HG03060 (cell line): ENCODE data around the gene KCNQ1OT1.
"Not testable (repeated sequence)": the region's sequence is repeated elsewhere in the genome, so short reads cannot be mapped to it uniquely, and the experiment has no call there.

Experiments
- ATAC-seq: cut with Tn5 transposase; IDR thresholded peaks from one replicate; pipeline ENCODE4 v1.9.1; 2021; ENCODE audit warnings: low read depth, moderate number of reproducible peaks; ENCODE audit not compliant: unreplicated experiment

Gene KCNQ1OT1

DNA sequence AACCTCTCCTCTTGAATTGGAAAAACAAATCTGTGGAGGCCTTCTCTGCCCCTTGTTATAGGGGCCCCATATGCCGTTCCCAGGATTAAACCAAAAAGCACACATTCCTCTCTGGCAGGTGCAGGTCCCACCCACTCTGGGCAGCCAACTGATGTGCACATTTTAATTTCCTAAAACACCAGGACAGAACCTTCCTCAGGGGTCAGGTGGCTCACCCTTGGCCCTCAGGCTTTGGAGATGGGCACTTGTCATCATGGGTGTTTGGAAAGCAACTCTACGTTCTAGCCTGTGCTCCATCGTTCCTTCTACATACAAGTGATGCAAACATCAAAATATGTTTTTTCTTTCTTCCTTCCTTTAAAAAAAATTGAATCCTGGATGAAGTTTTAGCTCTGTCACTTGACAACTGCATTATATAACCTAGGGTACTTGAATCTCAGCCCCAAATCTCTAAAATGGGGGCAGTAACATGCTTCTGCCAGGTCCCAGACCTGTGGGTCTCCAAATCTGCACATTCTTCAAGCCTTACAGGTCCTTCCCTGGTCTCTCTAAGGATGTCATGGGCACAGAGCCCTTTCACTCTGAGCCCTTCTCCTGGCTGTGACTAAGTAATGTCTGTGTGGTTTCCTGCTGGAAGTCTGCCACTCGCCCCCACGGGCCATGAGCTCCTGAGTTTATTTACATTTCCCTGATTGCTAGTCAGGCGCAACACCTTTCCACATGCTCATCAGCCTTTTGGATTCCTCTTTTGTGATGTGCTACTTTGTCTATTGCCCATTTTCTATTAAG, 43.8 kb downstream of the KCNQ1OT1 start:
- ATAC-seq: no peak

DNA sequence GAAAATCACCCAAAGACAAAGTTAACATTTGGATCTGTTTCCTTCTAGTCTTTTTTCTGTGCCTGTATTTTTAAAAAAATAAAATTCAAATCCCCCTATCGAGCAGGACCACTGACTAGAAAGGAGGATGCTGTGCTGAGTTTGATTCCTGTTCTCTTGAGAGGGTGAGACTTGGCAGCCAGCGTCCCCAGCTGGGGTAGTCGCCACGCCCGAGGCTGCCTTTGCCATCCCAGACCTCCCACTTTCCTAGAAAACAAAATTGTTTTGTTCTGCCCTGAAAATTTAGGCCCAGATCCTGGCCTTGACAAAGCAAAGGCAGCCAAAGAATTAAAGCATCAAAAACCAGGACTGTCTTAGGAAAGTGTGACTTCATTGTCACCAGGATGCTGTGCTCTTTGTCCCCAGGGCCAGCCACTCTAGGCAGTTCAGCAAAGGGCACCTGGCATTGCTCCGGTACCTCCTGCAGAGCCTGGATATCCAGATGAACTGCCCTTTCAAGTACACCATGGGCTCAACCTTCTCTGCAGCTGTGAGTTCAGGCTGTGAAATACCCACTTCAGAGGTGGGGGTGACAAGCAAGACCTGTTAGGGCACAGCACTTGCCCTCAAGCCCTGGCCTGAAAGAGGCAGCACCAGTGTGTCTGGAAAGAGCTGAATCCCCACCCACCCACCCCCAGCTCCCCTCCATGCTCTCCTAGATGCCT, 44.6 kb downstream of the KCNQ1OT1 start:
- ATAC-seq: no peak

- ATAC-seq: no peak
Observed at GRCh38 chr11:2653930-2654739, 45.7 kb downstream of the KCNQ1OT1 start.

DNA sequence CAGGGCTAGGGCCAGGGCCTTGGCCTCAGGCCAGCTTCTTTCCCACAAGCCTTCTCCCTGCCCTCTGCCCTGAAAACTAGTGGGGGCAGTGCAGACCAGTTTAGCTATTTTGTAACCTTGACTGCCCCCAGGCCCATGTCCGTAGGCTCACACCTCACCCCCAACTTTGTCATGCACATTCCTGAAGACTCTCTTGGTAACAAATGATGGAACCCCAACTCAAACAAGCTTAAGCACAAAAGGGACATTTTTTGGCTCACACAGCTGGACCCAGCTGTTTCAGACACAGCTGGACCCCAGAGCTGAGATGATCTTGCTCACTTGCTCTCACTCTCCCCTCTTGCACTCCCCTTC, 46.6 kb downstream of the KCNQ1OT1 start:
- ATAC-seq: no peak

DNA sequence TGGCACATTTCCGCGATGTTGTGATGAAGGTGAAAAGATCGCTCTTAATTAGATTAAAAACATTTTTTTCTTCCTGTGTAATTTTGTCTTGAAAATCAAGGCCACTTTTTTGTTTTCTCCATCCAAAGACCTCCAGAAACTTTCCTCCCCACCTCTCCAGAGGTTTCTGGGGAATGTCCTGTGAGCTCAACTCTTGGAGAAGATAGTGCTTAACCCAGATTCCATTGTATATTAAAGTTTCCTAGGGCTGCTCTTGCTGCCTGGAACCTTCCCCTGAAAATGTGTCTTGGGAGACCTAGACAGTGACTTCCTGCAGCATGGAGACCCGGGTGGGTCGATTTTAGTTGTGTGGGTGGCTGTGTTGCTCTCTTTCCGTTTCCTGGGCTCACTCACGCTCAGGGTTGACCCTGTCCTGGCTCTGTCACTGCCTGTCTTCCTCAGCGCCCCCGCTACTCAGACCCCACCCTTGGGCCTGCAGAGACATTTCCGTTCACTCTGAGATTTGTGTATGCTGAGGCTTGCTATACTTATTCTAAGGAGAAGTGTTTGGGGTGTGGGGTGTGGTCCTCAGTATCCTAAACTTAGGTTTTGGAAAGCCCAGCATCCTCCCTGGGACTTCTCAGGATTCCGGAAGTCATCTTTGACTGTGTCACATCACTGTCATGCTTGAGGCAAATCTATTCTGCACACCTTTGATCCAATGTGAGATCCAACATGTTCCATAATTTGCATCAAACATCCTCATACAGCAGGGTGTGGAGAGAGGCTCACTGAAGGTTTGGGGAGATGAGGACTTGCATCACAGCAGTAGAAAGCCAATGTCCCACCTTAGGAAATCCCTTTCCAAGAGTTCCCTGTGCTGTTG, 47.2 kb downstream of the KCNQ1OT1 start:
- ATAC-seq: no peak

DNA sequence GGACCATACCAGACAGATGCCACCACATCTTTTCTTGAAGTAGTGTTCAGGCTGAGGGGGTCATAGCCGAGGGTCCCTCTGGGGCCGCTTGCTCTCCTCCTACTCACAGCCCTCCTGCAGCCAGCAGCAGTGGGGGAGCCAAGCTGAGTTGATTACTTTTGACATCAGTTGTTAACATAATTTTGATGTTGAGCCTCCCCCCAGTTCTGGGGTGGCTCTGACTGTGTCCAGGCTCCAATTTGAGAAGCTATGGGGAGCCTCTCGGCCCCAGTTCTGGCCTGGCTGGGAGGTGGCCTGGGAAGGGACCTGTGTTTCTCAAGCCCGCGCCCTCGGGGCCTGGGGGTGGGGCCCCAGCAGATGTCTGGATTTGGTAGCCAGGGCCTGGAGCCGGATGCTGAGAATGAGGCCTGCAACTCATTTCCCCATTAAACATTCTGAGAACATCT, 47.9 kb downstream of the KCNQ1OT1 start:
- no peak for ATAC-seq

DNA sequence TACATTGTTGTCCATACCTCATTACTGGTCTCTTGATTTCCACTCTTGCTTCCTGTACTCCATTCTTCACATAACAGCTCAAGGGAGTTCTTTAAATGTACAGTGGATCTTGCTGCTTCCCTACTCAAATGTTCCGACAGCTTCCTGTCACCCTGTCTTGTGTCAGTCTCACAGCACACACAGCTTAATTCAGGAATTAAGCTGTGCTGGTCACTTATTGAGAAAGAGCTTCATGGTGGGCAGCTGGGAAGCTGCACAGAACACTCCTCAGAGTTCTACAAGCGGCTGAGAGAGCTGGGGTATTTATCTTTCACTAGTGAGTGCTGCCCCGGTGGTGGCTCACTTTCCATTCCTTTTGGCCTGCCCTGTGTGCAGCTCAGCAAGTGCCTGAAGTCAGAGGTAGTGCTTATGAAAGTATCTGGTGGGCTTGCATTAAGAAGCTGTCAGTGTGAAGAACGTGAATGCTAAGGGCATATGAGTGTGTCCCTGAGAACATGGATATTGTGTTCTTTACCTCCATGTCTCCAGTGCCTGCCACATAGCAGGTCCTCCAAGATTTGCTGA, 48.7 kb downstream of the KCNQ1OT1 start:
- no peak for ATAC-seq

GRCh38 chr11:2650343-2650867, 49.4 kb downstream of the KCNQ1OT1 start:
- no peak for ATAC-seq

- ATAC-seq: no peak
Observed at GRCh38 chr11:2649848-2650247, 49.9 kb downstream of the KCNQ1OT1 start.

- ATAC-seq: no peak
Observed at GRCh38 chr11:2649400-2649799, 50.4 kb downstream of the KCNQ1OT1 start.

DNA sequence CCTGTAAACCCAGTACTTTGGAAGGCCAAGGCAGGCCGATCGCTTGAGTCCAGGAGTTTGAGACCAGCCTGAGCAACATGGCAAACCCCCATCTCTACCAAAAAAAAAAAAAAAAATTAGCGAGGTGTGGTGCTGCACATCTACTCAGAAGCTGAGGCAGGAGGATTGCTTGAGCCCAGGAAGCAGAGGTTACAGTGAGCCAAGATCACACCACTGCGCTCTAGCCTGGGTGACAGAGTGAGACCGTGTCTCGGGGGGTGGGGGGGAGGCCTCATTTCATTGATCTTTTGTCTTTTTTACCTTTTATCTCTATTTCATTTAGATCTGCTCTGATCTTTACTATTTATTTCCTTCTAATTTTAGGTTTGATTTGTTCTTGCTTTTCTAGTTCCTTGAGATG, 51.8 kb downstream of the KCNQ1OT1 start:
- ATAC-seq: no peak

GRCh38 chr11:2647167-2647566, 52.6 kb downstream of the KCNQ1OT1 start:
- no peak for ATAC-seq

DNA sequence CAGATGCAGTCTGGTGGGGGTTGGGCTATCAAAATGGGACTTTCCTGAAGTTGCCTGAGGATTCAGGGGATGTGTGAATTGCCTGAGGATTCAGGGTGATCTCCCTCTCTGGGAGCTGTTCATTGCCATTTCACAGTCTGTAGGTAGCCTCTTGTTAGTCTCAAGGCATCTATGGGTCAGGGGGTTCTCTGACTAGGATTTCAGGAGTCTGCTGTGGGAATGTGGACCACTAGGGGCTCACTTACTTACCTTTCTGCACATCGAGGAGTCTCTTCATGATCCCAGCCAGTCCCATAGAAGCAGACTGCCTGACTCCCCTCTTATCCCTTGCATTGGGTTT, 54.0 kb downstream of the KCNQ1OT1 start:
- no peak for ATAC-seq

- no peak for ATAC-seq
Observed at GRCh38 chr11:2644844-2645778, 54.7 kb downstream of the KCNQ1OT1 start.

DNA sequence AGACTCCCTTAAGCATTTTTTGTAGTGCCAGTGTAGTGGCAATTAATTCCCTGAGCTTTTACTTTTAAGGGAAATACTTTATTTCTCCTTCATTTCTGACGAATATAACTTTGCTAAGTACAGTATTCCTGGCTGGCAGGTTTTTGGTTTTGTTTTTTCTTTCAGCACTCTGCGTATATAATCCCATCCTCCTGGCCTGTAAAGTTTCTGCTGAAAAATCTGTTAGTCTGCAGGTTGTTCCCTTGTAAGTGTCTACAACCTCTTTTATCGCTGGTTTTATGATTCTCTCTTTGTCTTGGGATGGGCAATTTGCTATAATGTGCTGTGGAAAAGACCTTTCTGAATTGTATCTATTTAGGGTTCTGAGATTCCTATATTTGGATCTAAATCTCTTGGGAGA, 56.0 kb downstream of the KCNQ1OT1 start:
- no peak for ATAC-seq

GRCh38 chr11:2641623-2642022, 58.2 kb downstream of the KCNQ1OT1 start:
- no peak for ATAC-seq

- not testable (repeated sequence) for ATAC-seq
Observed at GRCh38 chr11:2639763-2640162, 60.0 kb downstream of the KCNQ1OT1 start.

DNA sequence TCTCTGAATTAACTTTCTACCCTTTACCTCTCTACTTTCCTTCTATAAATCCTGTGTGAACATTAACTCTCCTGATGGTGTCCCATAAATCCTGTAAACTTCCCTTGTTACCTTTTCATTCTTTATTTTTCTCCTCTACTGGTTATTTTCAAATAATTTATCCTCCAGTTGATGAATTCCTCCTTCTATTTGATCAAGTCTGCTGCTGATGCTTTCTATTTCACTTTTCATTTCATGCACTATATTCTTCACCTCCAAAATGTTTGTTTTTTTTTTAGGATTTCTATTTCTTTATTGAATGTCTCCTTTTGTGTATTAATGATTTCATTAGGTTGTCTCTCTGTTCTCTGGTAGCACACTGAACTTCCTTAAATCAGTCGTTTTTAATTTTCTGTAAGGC, 68.6 kb downstream of the KCNQ1OT1 start:
- ATAC-seq: no peak

DNA sequence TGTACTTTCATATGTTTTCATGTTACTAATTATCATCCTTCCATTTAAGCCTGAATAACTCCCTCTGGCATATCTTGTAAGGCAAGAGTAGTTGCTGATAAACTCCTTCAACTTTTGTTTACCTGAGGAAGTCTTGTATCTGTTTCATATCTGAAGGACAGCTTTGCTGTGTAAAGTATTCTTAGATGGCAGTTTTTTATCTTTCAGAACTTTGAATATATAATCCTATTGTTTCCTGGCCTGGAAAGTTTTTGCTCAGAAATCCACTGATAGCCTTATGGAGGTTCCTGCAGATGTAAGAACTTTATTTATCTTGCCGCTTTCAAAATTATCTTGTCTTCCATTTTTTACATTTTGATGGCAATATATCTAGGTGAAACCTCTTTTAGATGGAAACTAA, 69.1 kb downstream of the KCNQ1OT1 start:
- ATAC-seq: no peak
